SK-N-SH treated with all-trans-retinoic acid at 6 μM for 48 hours (cell line): ENCODE data around the gene ZNF768.
"Not testable (repeated sequence)": the region's sequence is repeated elsewhere in the genome, so short reads cannot be mapped to it uniquely, and the experiment has no call there.

Experiments used
- ATAC-seq: fragments of 200-7000 bp; cut with Tn5 transposase; 3 replicates; pipeline ENCODE4 v1.9.1; 2020; ENCODE audit warnings: mild to moderate bottlenecking, moderate library complexity
- CSDC2 ChIP-seq: fragments of 250-450 bp; sonication (Bioruptor Pico); IDR thresholded peaks from 2 replicates; pipeline ENCODE4 v1.5.0; 2020; ENCODE audit warnings: mild to moderate bottlenecking, moderate library complexity
- ESRRG ChIP-seq: fragments of 250-450 bp; sonication (Bioruptor Pico); IDR thresholded peaks from 2 replicates; pipeline ENCODE4 v1.6.1; 2021; ENCODE audit warnings: mild to moderate bottlenecking
- GLIS3 ChIP-seq: fragments of 250-450 bp; sonication (Bioruptor Pico); IDR thresholded peaks from 2 replicates; pipeline ENCODE4 v1.5.0; 2020; ENCODE audit warnings: mild to moderate bottlenecking, moderate library complexity
- ISL1 ChIP-seq: fragments of 250-450 bp; sonication (Bioruptor Pico); IDR thresholded peaks from 2 replicates; pipeline ENCODE4 v2.1.2; 2022; ENCODE audit warnings: mild to moderate bottlenecking, moderate library complexity
- OSR1 ChIP-seq: fragments of 250-450 bp; sonication (Bioruptor Pico); IDR thresholded peaks from 2 replicates; pipeline ENCODE4 v1.8.0; 2022; ENCODE audit warnings: moderate library complexity, mild to moderate bottlenecking, inconsistent platforms
- POU6F1 ChIP-seq: fragments of 250-450 bp; sonication (Bioruptor Pico); IDR thresholded peaks from 2 replicates; pipeline ENCODE4 v1.8.0; 2021; ENCODE audit warnings: low read depth, mild to moderate bottlenecking, moderate library complexity, borderline replicate concordance
- PPARA ChIP-seq: fragments of 250-450 bp; sonication (Bioruptor Pico); IDR thresholded peaks from 2 replicates; pipeline ENCODE4 v1.5.0; 2020; ENCODE audit warnings: mild to moderate bottlenecking, borderline replicate concordance
- RARB ChIP-seq: fragments of 250-450 bp; sonication (Bioruptor Pico); IDR thresholded peaks from 2 replicates; pipeline ENCODE4 v1.8.0; 2021; ENCODE audit warnings: mild to moderate bottlenecking, moderate library complexity
- SNAI2 ChIP-seq: fragments of 250-450 bp; sonication (Bioruptor Pico); IDR thresholded peaks from 2 replicates; pipeline ENCODE4 v1.5.0; 2020; ENCODE audit warnings: mild to moderate bottlenecking, moderate library complexity
- TOX ChIP-seq: fragments of 250-450 bp; sonication (Bioruptor Pico); IDR thresholded peaks from 2 replicates; pipeline ENCODE4 v1.8.0; 2021; ENCODE audit warnings: mild to moderate bottlenecking, moderate library complexity, borderline replicate concordance
- ZC3H10 ChIP-seq: fragments of 250-450 bp; sonication (Bioruptor Pico); IDR thresholded peaks from 2 replicates; pipeline ENCODE4 v1.5.1; 2021; ENCODE audit warnings: mild to moderate bottlenecking, moderate library complexity
- ZFP3 ChIP-seq: fragments of 250-450 bp; sonication (Bioruptor Pico); IDR thresholded peaks from 2 replicates; pipeline ENCODE4 v1.5.0; 2020; ENCODE audit warnings: mild to moderate bottlenecking, moderate library complexity
- ZFP30 ChIP-seq: fragments of 450-650 bp; formaldehyde crosslinking; IDR thresholded peaks from 2 replicates; pipeline ENCODE4 v1.5.0; 2022; ENCODE audit warnings: mild to moderate bottlenecking, moderate library complexity
- ZNF8 ChIP-seq: fragments of 450-650 bp; formaldehyde crosslinking; IDR thresholded peaks from 2 replicates; pipeline ENCODE4 v1.5.0; 2020; ENCODE audit warnings: mild to moderate bottlenecking, moderate library complexity
- TF ChIP-seq, protein P1 (sequence below): fragments of 250-450 bp; sonication (Bioruptor Pico); IDR thresholded peaks from 2 replicates; pipeline ENCODE4 v1.5.1; 2021; ENCODE audit warnings: mild to moderate bottlenecking, moderate library complexity
- TF ChIP-seq, protein P2 (sequence below): fragments of 250-450 bp; sonication (Bioruptor Pico); IDR thresholded peaks from 2 replicates; pipeline ENCODE4 v1.5.1; 2020; ENCODE audit warnings: low read depth, mild to moderate bottlenecking, moderate library complexity
- TF ChIP-seq, protein P3 (sequence below): fragments of 250-450 bp; sonication (Bioruptor Pico); IDR thresholded peaks from 2 replicates; pipeline ENCODE4 v1.8.0; 2020; ENCODE audit warnings: mild to moderate bottlenecking, moderate library complexity, borderline replicate concordance

ZNF768 gene

GRCh38 chr16:30543067-30543466 is 16.7 kb upstream of the ZNF768 start:
- ATAC-seq = no peak
- TF ChIP-seq, protein P1, sequence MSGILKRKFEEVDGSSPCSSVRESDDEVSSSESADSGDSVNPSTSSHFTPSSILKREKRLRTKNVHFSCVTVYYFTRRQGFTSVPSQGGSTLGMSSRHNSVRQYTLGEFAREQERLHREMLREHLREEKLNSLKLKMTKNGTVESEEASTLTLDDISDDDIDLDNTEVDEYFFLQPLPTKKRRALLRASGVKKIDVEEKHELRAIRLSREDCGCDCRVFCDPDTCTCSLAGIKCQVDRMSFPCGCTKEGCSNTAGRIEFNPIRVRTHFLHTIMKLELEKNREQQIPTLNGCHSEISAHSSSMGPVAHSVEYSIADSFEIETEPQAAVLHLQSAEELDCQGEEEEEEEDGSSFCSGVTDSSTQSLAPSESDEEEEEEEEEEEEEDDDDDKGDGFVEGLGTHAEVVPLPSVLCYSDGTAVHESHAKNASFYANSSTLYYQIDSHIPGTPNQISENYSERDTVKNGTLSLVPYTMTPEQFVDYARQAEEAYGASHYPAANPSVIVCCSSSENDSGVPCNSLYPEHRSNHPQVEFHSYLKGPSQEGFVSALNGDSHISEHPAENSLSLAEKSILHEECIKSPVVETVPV = no peak
- TF ChIP-seq ZFP30 (CRISPR knock-in tag) (no peak), CSDC2 (CRISPR knock-in tag) (no peak), ESRRG (CRISPR knock-in tag) (no peak), OSR1 (CRISPR knock-in tag) (no peak), PPARA (CRISPR knock-in tag) (no peak), ZFP3 (no peak), ZC3H10 (no peak), GLIS3 (no peak)
- TF ChIP-seq, protein P2, sequence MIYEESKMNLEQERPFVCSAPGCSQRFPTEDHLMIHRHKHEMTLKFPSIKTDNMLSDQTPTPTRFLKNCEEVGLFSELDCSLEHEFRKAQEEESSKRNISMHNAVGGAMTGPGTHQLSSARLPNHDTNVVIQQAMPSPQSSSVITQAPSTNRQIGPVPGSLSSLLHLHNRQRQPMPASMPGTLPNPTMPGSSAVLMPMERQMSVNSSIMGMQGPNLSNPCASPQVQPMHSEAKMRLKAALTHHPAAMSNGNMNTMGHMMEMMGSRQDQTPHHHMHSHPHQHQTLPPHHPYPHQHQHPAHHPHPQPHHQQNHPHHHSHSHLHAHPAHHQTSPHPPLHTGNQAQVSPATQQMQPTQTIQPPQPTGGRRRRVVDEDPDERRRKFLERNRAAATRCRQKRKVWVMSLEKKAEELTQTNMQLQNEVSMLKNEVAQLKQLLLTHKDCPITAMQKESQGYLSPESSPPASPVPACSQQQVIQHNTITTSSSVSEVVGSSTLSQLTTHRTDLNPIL = no peak
- TF ChIP-seq, protein P3, sequence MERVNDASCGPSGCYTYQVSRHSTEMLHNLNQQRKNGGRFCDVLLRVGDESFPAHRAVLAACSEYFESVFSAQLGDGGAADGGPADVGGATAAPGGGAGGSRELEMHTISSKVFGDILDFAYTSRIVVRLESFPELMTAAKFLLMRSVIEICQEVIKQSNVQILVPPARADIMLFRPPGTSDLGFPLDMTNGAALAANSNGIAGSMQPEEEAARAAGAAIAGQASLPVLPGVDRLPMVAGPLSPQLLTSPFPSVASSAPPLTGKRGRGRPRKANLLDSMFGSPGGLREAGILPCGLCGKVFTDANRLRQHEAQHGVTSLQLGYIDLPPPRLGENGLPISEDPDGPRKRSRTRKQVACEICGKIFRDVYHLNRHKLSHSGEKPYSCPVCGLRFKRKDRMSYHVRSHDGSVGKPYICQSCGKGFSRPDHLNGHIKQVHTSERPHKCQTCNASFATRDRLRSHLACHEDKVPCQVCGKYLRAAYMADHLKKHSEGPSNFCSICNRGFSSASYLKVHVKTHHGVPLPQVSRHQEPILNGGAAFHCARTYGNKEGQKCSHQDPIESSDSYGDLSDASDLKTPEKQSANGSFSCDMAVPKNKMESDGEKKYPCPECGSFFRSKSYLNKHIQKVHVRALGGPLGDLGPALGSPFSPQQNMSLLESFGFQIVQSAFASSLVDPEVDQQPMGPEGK (CRISPR knock-in tag) = no peak
- TF ChIP-seq, all 23 proteins: peak for 0

GRCh38 chr16:30541502-30542329 is 15.3 kb upstream of the ZNF768 start:
- TF ChIP-seq SNAI2 (CRISPR knock-in tag) = no peak
- TF ChIP-seq, protein P3 (CRISPR knock-in tag) = no peak
- peak; percentile 79 for ATAC-seq

- peak; percentile 40 for ATAC-seq
Measured at GRCh38 chr16:30540916-30541464, 14.6 kb upstream of the ZNF768 start.

DNA sequence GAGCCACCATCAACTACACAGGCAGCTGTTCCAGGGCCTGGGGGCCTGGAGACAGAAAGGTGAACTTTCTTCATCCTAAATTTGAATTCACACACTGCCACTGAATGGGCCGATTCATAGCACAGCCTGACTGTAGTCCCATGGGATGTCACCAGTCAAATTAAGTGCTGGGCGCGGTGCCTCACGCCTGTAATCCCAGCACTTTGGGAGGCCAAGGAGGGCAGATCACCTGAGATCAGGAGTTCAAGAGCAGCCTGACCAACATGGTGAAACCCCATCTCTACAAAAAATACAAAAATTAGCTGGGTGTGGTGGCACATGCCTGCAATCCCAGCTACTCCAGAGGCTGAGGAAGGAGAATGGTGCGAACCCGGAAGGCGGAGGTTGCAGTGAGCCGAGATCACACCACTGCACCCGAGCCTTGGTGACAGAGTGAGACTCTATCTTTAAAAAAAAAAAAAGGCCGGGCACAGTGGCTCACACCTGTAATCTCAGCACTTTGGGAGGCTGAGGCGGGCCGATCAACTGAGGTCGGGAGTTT is 13.7 kb upstream of the ZNF768 start:
- not testable (repeated sequence) for ATAC-seq

DNA sequence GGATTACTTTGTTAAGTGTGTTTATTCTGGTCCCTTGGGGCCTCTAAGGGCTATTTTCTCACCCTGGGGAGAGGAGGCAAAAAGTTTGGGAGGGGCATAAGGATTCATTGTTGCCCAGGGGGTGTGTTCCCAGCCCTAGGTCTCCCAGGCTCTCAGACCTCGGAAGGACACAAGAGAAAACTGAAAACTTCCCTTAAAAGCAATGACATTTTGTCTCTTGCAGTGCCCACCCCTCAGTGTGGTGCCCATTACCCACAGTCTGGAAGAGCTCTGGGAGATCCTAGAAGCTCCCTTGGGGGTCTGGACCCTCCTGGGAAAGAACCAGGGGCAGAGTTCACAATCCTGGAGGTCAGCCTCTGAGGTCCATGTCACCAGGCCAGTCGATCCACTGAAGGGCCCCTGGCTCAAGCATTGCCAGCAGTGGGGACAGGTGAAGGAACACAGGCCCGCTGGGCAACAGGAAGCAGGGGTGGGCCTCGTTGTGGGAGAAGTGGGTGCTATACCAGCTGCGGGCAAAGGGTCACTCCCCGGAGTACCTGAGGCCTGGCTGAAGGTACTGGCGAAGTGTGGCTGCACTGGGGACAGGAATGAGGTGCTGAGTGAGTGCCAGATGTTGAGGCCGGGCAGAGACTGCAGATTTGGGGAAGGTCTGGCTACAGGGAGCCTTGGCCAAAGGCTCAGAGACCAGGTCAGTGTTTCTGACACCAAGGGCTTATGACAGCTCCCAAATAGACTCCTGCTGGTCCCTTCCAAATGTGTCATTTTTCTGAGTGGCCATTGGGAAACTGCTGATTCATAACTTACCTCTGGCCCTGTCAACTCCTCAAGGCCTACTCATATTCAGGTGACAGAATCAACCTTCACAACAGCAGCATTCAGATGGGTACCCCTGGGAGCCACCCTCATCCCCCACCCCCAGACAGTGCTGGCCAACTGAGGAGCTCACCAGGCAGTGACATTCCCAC is 12.9 kb upstream of the ZNF768 start:
- no peak for ATAC-seq
- TF ChIP-seq PPARA (CRISPR knock-in tag) (no peak), ISL1 (CRISPR knock-in tag) (no peak), SNAI2 (CRISPR knock-in tag) (no peak), RARB (CRISPR knock-in tag) (no peak), ZFP3 (no peak), POU6F1 (CRISPR knock-in tag) (no peak), ZNF8 (CRISPR knock-in tag) (no peak), TOX (CRISPR knock-in tag) (no peak), CSDC2 (CRISPR knock-in tag) (no peak)
- TF ChIP-seq, protein P3 (CRISPR knock-in tag) = no peak
- TF ChIP-seq, protein P2 = no peak
- TF ChIP-seq, protein P1 = no peak
